WTC11 (cell line): ENCODE results near the gene GGCX. TPM values are rescaled to one million over a fixed set of nuclear protein-coding genes. Genes with fewer than 3 reads are reported as not detected.

Experiments
- ATAC-seq: fragments of 200-7000 bp; cut with Tn5 transposase; 2 replicates; pipeline ENCODE4 v1.10.0; 2021; ENCODE audit warnings: mild to moderate bottlenecking, moderate library complexity
- CTCF ChIA-PET: fragments of 300-600 bp; sonication (Branson Sonifier 250); formaldehyde crosslinking; loops from one replicate; lab custom pipeline; 2021; ENCODE audit warnings: antibody characterized with exemption; lab: Charles Lee
- POLR2A ChIA-PET: fragments of 350-600 bp; sonication (Branson Sonifier 250); formaldehyde crosslinking; loops from one replicate; lab custom pipeline; 2021; ENCODE audit warnings: antibody characterized with exemption; lab: Charles Lee
- DNase-seq: peaks from one replicate; pipeline ENCODE4 v3.0.0; 2021; ENCODE audit warnings: low spot score
- H3K27ac Mint-ChIP-seq: 2 replicates; pipeline ENCODE4 v1.8.0; 2021; ENCODE audit warnings: mixed read lengths
- H3K27me3 Mint-ChIP-seq: 2 replicates; pipeline ENCODE4 v1.8.0; 2021; ENCODE audit warnings: low read depth, mild to moderate bottlenecking, moderate library complexity, mixed read lengths
- H3K36me3 Mint-ChIP-seq: 2 replicates; pipeline ENCODE4 v1.8.0; 2021; ENCODE audit warnings: mixed read lengths
- H3K4me1 Mint-ChIP-seq: 2 replicates; pipeline ENCODE4 v1.8.0; 2022; ENCODE audit warnings: mixed read lengths
- H3K4me3 Mint-ChIP-seq: 2 replicates; pipeline ENCODE4 v1.8.0; 2021; ENCODE audit warnings: mild to moderate bottlenecking, moderate library complexity, mixed read lengths
- H3K9me3 Mint-ChIP-seq: 2 replicates; pipeline ENCODE4 v1.8.0; 2021; ENCODE audit warnings: mixed read lengths
- CREB1 ChIP-seq: sonication (generic); formaldehyde crosslinking; IDR thresholded peaks from 2 replicates; pipeline ENCODE4 v1.8.0; 2023; ENCODE audit warnings: mild to moderate bottlenecking, missing genetic modification reagents
- FOXJ3 ChIP-seq: sonication (generic); formaldehyde crosslinking; IDR thresholded peaks from 2 replicates; pipeline ENCODE4 v1.9.0; 2021; ENCODE audit warnings: missing genetic modification reagents, mild to moderate bottlenecking, borderline replicate concordance
- IRF2 ChIP-seq: sonication (generic); formaldehyde crosslinking; IDR thresholded peaks from 2 replicates; pipeline ENCODE4 v1.8.0; 2022; ENCODE audit warnings: low read depth, missing genetic modification reagents, borderline replicate concordance
- MXD4 ChIP-seq: fragments of 250-450 bp; sonication (Bioruptor Pico); IDR thresholded peaks from 2 replicates; pipeline ENCODE4 v1.8.0; 2021; ENCODE audit warnings: mild to moderate bottlenecking, moderate library complexity, borderline replicate concordance
- NFYB ChIP-seq: sonication (generic); formaldehyde crosslinking; conservative IDR thresholded peaks from 2 replicates; pipeline ENCODE4 v1.8.0; 2022; ENCODE audit warnings: low read depth, missing genetic modification reagents
- total RNA-seq: library from RNA; stranded (reverse); gene quantifications from 3 replicates; pipeline ENCODE4 v1.2.3, GENCODE V29; 2021
- TF ChIP-seq, protein P1 (sequence below): fragments of 250-450 bp; sonication (Bioruptor Pico); IDR thresholded peaks from 2 replicates; pipeline ENCODE4 v1.9.0; 2021; ENCODE audit warnings: mild to moderate bottlenecking
- TF ChIP-seq, protein P2 (sequence below): sonication (generic); formaldehyde crosslinking; IDR thresholded peaks from 2 replicates; pipeline ENCODE4 v1.8.0; 2022; ENCODE audit warnings: mild to moderate bottlenecking, missing genetic modification reagents
- TF ChIP-seq, protein P3 (sequence below): fragments of 250-450 bp; sonication (Bioruptor Pico); conservative IDR thresholded peaks from 2 replicates; pipeline ENCODE4 v1.9.0; 2021; ENCODE audit warnings: mild to moderate bottlenecking
- TF ChIP-seq, protein P4 (sequence below): sonication (generic); formaldehyde crosslinking; IDR thresholded peaks from 2 replicates; pipeline ENCODE4 v1.8.0; 2023; ENCODE audit warnings: missing genetic modification reagents, mild to moderate bottlenecking, borderline replicate concordance
- TF ChIP-seq, protein P5 (sequence below): fragments of 200-600 bp; IDR thresholded peaks from 2 replicates; pipeline ENCODE4 v1.8.0; 2022; ENCODE audit warnings: antibody characterized with exemption
- TF ChIP-seq, protein P6 (sequence below): fragments of 250-450 bp; sonication (Bioruptor Pico); IDR thresholded peaks from 2 replicates; pipeline ENCODE4 v1.9.0; 2021; ENCODE audit warnings: moderate library complexity, mild to moderate bottlenecking, inconsistent platforms, borderline replicate concordance
- TF ChIP-seq, protein P7 (sequence below): sonication (generic); formaldehyde crosslinking; IDR thresholded peaks from 2 replicates; pipeline ENCODE4 v1.8.1; 2023; ENCODE audit warnings: mild to moderate bottlenecking, missing genetic modification reagents
- TF ChIP-seq, protein P8 (sequence below): sonication (generic); formaldehyde crosslinking; IDR thresholded peaks from 2 replicates; pipeline ENCODE4 v1.8.1; 2023; ENCODE audit warnings: mild to moderate bottlenecking, missing genetic modification reagents, moderate library complexity
- TF ChIP-seq, protein P9 (sequence below): sonication (generic); formaldehyde crosslinking; IDR thresholded peaks from 2 replicates; pipeline ENCODE4 v1.8.1; 2023; ENCODE audit warnings: mild to moderate bottlenecking, missing genetic modification reagents, borderline replicate concordance
- TF ChIP-seq, protein P10 (sequence below): sonication (generic); formaldehyde crosslinking; IDR thresholded peaks from 2 replicates; pipeline ENCODE4 v1.8.1; 2022; ENCODE audit warnings: mild to moderate bottlenecking, moderate library complexity, missing genetic modification reagents

The GGCX gene
- total RNA-seq, 1 experiment from 2014 or later: 40.9 TPM

DNA sequence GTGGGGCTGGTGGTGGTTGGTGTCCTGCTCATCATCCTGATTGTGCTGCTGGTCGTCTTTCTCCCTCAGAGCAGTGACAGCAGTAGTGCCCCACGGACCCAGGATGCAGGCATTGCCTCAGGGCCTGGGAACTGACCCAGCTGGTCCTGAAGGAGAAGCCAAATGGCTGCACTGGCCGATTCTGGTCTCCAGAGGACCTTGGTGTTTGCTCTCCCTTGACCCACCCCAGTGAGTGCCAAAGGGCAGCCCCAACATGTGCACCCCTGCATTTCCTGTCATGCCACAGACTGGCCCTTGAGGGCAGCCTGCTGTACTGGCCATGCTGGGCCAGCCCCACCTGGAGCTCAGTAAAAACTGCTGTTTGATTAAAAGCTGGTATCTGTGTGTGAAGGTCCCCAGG lies 31.7 kb upstream of the GGCX start:
- Mint-ChIP-seq H3K4me3 (no peak overlapping the region), H3K36me3 (peaks cover 12% of the 10 kb centered on the region), H3K27me3 (peaks cover 13% of the 10 kb centered on the region), H3K4me1 (peaks cover 14% of the 10 kb centered on the region), H3K27ac (no peak overlapping the region), H3K9me3 (no peaks in the 10 kb centered on the region)
- ATAC-seq (no peak), DNase-seq (no peak)
- CTCF ChIA-PET: no interaction called here
- TF ChIP-seq, protein P1, sequence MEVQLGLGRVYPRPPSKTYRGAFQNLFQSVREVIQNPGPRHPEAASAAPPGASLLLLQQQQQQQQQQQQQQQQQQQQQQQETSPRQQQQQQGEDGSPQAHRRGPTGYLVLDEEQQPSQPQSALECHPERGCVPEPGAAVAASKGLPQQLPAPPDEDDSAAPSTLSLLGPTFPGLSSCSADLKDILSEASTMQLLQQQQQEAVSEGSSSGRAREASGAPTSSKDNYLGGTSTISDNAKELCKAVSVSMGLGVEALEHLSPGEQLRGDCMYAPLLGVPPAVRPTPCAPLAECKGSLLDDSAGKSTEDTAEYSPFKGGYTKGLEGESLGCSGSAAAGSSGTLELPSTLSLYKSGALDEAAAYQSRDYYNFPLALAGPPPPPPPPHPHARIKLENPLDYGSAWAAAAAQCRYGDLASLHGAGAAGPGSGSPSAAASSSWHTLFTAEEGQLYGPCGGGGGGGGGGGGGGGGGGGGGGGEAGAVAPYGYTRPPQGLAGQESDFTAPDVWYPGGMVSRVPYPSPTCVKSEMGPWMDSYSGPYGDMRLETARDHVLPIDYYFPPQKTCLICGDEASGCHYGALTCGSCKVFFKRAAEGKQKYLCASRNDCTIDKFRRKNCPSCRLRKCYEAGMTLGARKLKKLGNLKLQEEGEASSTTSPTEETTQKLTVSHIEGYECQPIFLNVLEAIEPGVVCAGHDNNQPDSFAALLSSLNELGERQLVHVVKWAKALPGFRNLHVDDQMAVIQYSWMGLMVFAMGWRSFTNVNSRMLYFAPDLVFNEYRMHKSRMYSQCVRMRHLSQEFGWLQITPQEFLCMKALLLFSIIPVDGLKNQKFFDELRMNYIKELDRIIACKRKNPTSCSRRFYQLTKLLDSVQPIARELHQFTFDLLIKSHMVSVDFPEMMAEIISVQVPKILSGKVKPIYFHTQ (CRISPR knock-in tag): no peak
- TF ChIP-seq, protein P2, sequence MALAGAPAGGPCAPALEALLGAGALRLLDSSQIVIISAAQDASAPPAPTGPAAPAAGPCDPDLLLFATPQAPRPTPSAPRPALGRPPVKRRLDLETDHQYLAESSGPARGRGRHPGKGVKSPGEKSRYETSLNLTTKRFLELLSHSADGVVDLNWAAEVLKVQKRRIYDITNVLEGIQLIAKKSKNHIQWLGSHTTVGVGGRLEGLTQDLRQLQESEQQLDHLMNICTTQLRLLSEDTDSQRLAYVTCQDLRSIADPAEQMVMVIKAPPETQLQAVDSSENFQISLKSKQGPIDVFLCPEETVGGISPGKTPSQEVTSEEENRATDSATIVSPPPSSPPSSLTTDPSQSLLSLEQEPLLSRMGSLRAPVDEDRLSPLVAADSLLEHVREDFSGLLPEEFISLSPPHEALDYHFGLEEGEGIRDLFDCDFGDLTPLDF (CRISPR knock-in tag): no peak
- TF ChIP-seq NFYB (no peak), MXD4 (CRISPR knock-in tag) (no peak), FOXJ3 (CRISPR knock-in tag) (no peak), CREB1 (CRISPR knock-in tag) (no peak), IRF2 (CRISPR knock-in tag) (no peak)
- TF ChIP-seq, protein P3, sequence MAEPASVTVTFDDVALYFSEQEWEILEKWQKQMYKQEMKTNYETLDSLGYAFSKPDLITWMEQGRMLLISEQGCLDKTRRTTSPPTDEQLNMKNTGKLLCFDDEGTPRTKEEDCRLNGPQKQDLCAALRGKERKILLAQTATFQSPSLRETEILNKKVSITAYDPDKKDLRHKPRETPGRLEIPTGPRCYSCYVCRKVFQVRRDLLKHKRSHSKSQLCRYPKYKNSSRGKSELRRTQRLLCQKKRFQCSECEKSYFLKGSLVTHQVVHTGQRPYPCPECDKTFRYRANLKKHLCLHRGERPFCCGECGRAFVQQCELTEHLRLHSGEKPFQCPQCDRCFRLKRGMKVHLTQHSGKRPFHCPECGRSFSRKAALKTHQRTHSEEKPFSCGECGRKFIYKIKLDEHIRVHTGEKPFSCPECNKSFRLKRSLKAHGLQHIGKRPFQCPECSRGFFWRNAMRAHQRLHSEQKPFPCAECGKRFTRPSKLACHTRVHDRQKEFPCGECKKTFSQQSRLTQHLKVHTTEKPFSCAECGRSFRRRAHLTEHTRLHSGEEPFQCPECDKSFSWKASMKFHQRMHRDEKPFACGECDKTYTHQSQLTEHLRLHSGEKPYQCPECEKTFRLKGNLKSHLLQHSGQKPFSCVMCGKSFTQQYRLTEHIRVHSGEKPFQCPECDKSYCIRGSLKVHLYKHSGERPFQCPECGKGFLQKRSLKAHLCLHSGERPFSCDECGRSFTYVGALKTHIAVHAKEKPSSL: no peak
- TF ChIP-seq, protein P4, sequence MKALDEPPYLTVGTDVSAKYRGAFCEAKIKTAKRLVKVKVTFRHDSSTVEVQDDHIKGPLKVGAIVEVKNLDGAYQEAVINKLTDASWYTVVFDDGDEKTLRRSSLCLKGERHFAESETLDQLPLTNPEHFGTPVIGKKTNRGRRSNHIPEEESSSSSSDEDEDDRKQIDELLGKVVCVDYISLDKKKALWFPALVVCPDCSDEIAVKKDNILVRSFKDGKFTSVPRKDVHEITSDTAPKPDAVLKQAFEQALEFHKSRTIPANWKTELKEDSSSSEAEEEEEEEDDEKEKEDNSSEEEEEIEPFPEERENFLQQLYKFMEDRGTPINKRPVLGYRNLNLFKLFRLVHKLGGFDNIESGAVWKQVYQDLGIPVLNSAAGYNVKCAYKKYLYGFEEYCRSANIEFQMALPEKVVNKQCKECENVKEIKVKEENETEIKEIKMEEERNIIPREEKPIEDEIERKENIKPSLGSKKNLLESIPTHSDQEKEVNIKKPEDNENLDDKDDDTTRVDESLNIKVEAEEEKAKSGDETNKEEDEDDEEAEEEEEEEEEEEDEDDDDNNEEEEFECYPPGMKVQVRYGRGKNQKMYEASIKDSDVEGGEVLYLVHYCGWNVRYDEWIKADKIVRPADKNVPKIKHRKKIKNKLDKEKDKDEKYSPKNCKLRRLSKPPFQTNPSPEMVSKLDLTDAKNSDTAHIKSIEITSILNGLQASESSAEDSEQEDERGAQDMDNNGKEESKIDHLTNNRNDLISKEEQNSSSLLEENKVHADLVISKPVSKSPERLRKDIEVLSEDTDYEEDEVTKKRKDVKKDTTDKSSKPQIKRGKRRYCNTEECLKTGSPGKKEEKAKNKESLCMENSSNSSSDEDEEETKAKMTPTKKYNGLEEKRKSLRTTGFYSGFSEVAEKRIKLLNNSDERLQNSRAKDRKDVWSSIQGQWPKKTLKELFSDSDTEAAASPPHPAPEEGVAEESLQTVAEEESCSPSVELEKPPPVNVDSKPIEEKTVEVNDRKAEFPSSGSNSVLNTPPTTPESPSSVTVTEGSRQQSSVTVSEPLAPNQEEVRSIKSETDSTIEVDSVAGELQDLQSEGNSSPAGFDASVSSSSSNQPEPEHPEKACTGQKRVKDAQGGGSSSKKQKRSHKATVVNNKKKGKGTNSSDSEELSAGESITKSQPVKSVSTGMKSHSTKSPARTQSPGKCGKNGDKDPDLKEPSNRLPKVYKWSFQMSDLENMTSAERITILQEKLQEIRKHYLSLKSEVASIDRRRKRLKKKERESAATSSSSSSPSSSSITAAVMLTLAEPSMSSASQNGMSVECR: no peak
- TF ChIP-seq, protein P5, sequence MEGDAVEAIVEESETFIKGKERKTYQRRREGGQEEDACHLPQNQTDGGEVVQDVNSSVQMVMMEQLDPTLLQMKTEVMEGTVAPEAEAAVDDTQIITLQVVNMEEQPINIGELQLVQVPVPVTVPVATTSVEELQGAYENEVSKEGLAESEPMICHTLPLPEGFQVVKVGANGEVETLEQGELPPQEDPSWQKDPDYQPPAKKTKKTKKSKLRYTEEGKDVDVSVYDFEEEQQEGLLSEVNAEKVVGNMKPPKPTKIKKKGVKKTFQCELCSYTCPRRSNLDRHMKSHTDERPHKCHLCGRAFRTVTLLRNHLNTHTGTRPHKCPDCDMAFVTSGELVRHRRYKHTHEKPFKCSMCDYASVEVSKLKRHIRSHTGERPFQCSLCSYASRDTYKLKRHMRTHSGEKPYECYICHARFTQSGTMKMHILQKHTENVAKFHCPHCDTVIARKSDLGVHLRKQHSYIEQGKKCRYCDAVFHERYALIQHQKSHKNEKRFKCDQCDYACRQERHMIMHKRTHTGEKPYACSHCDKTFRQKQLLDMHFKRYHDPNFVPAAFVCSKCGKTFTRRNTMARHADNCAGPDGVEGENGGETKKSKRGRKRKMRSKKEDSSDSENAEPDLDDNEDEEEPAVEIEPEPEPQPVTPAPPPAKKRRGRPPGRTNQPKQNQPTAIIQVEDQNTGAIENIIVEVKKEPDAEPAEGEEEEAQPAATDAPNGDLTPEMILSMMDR: no peak
- TF ChIP-seq, protein P6, sequence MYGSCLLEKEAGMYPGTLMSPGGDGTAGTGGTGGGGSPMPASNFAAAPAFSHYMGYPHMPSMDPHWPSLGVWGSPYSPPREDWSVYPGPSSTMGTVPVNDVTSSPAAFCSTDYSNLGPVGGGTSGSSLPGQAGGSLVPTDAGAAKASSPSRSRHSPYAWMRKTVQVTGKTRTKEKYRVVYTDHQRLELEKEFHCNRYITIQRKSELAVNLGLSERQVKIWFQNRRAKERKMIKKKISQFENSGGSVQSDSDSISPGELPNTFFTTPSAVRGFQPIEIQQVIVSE: no peak
- TF ChIP-seq, protein P7, sequence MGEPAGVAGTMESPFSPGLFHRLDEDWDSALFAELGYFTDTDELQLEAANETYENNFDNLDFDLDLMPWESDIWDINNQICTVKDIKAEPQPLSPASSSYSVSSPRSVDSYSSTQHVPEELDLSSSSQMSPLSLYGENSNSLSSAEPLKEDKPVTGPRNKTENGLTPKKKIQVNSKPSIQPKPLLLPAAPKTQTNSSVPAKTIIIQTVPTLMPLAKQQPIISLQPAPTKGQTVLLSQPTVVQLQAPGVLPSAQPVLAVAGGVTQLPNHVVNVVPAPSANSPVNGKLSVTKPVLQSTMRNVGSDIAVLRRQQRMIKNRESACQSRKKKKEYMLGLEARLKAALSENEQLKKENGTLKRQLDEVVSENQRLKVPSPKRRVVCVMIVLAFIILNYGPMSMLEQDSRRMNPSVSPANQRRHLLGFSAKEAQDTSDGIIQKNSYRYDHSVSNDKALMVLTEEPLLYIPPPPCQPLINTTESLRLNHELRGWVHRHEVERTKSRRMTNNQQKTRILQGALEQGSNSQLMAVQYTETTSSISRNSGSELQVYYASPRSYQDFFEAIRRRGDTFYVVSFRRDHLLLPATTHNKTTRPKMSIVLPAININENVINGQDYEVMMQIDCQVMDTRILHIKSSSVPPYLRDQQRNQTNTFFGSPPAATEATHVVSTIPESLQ: no peak
- TF ChIP-seq, protein P8, sequence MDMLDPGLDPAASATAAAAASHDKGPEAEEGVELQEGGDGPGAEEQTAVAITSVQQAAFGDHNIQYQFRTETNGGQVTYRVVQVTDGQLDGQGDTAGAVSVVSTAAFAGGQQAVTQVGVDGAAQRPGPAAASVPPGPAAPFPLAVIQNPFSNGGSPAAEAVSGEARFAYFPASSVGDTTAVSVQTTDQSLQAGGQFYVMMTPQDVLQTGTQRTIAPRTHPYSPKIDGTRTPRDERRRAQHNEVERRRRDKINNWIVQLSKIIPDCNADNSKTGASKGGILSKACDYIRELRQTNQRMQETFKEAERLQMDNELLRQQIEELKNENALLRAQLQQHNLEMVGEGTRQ (CRISPR knock-in tag): no peak
- TF ChIP-seq, protein P9, sequence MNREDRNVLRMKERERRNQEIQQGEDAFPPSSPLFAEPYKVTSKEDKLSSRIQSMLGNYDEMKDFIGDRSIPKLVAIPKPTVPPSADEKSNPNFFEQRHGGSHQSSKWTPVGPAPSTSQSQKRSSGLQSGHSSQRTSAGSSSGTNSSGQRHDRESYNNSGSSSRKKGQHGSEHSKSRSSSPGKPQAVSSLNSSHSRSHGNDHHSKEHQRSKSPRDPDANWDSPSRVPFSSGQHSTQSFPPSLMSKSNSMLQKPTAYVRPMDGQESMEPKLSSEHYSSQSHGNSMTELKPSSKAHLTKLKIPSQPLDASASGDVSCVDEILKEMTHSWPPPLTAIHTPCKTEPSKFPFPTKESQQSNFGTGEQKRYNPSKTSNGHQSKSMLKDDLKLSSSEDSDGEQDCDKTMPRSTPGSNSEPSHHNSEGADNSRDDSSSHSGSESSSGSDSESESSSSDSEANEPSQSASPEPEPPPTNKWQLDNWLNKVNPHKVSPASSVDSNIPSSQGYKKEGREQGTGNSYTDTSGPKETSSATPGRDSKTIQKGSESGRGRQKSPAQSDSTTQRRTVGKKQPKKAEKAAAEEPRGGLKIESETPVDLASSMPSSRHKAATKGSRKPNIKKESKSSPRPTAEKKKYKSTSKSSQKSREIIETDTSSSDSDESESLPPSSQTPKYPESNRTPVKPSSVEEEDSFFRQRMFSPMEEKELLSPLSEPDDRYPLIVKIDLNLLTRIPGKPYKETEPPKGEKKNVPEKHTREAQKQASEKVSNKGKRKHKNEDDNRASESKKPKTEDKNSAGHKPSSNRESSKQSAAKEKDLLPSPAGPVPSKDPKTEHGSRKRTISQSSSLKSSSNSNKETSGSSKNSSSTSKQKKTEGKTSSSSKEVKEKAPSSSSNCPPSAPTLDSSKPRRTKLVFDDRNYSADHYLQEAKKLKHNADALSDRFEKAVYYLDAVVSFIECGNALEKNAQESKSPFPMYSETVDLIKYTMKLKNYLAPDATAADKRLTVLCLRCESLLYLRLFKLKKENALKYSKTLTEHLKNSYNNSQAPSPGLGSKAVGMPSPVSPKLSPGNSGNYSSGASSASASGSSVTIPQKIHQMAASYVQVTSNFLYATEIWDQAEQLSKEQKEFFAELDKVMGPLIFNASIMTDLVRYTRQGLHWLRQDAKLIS: no peak
- TF ChIP-seq, protein P10, sequence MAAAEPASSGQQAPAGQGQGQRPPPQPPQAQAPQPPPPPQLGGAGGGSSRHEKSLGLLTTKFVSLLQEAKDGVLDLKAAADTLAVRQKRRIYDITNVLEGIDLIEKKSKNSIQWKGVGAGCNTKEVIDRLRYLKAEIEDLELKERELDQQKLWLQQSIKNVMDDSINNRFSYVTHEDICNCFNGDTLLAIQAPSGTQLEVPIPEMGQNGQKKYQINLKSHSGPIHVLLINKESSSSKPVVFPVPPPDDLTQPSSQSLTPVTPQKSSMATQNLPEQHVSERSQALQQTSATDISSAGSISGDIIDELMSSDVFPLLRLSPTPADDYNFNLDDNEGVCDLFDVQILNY (CRISPR knock-in tag): no peak
- POLR2A ChIA-PET: no interaction called here
